Spleen (tissue), 11 donors: ENCODE measurements around the gene SNCA. TPM values are rescaled to one million over a fixed set of nuclear protein-coding genes. Genes with fewer than 3 reads are reported as not detected.

ENCODE experiments used
- DNase-seq: peaks from one replicate; pipeline ENCODE4 v3.0.0-alpha.2; 2020
- H3K27ac ChIP-seq, 8 donors: fragments of 200-600 bp; sonication (generic) in 7 of 8; 1 replicate in 4 of 8; 2 replicates in 4 of 8; pipeline versions ENCODE4 v1.5.0 to v1.8.0; 2016 to 2021; ENCODE audit warnings: inconsistent platforms in 4 of 8, mild to moderate bottlenecking in 4 of 8, moderate library complexity in 1 of 8
- H3K27me3 ChIP-seq, 7 donors: fragments of 200-600 bp; sonication (generic) in 6 of 7; replicated peaks in 1 of 7; 1 replicate in 4 of 7; 2 replicates in 3 of 7; pipeline versions ENCODE4 v1.5.0 to v1.8.0; 2016 to 2021; ENCODE audit warnings: inconsistent platforms in 3 of 7, mild to moderate bottlenecking in 1 of 7
- H3K36me3 ChIP-seq, 6 donors: fragments of 200-600 bp; sonication (generic) in 5 of 6; 1 replicate in 4 of 6; 2 replicates in 2 of 6; pipeline versions ENCODE4 v1.5.0 to v1.8.0; 2016 to 2021; ENCODE audit warnings: inconsistent platforms in 2 of 6
- H3K4me1 ChIP-seq, 6 donors: fragments of 200-600 bp; sonication (generic) in 5 of 6; 1 replicate in 3 of 6; 2 replicates in 3 of 6; pipeline versions ENCODE4 v1.5.0 to v1.8.0; 2016 to 2021; ENCODE audit warnings: inconsistent platforms in 3 of 6
- H3K4me3 ChIP-seq, 8 donors: fragments of 200-600 bp; sonication (generic) in 7 of 8; 1 replicate in 4 of 8; 2 replicates in 4 of 8; pipeline versions ENCODE4 v1.5.0 to v1.8.0; 2016 to 2021; ENCODE audit warnings: inconsistent platforms in 4 of 8, mild to moderate bottlenecking in 4 of 8, moderate library complexity in 2 of 8
- H3K9me3 ChIP-seq, 8 donors: fragments of 200-600 bp; sonication (generic) in 7 of 8; 1 replicate in 4 of 8; 2 replicates in 4 of 8; pipeline versions ENCODE4 v1.5.0 to v1.8.0; 2016 to 2021; ENCODE audit warnings: inconsistent platforms in 4 of 8
- CTCF ChIP-seq, 11 experiments: fragments of 200-600 bp in 7 of 11; fragments of 450-650 bp in 4 of 11; sonication (generic) in 4 of 11; IDR thresholded peaks in 8 of 11; conservative IDR thresholded peaks in 3 of 11; 1 replicate in 7 of 11; 2 replicates in 4 of 11; pipeline versions ENCODE4 v1.4.0 to v1.8.0; 2016 to 2021; ENCODE audit warnings: antibody characterized with exemption in 11 of 11, inconsistent platforms in 4 of 11, mild to moderate bottlenecking in 1 of 11
- POLR2A ChIP-seq, 3 donors: fragments of 450-650 bp; IDR thresholded peaks; one replicate each; pipeline ENCODE4 v1.5.1; 2017; ENCODE audit warnings: antibody characterized with exemption in 3 of 3, mild to moderate bottlenecking in 1 of 3
- POLR2AphosphoS5 ChIP-seq, 3 donors: sonication (generic); formaldehyde crosslinking; IDR thresholded peaks; one replicate each; pipeline ENCODE4 v1.5.1; 2017; ENCODE audit warnings: antibody characterized with exemption in 3 of 3
- WGBS, 5 donors: extraction: QIAGEN DNeasy Blood & Tissue Kit in 3 of 5; methylation state at CpG; one replicate each; pipeline versions ENCODE4 v1.1.5 to v1.1.7; 2013 to 2018; 5-methylcytosine and 5-hydroxymethylcytosine counted together
- intact Hi-C: fragments of 100-400 bp; cut with DNase I; formaldehyde crosslinking; loops from one replicate; pipeline ENCODE4 v1.15.0; 2023; ENCODE audit warnings: low total_unique reads
- polyA plus RNA-seq, 3 donors: library from polyadenylated mRNA; stranded (reverse); fragments of 200-250 nt; gene quantifications; one replicate each; pipeline ENCODE4 v1.2.1, GENCODE V29; 2013
- total RNA-seq, 7 donors: library from RNA; depleted of rRNA in 3 of 7; stranded (reverse); fragments of >200 nt in 3 of 7; fragmentation: NEBNext Ultra II Directional in 4 of 7; extraction: Animal tissue kit (Norgen Biotek cat#: 25700) in 4 of 7; gene quantifications; one replicate each; pipeline versions ENCODE4 v1.1.0 to v1.2.1, GENCODE V29; 2016 to 2021
- donor health status: healthy with polysubstance abuse.
- donor health status: DM: no; HTN: no; CAD: no; lungs with moderate emphysema.
- donor health status: DM: no; HTN: no; CAD: no.
- donor health status: Bipolar disorder and iron deficiency.
- donor health status: healthy.
- donor health status: DM: no; HTN: no; CAD: no.
- donor health status: DM: yes; HTN: yes; CAD: no.

Gene SNCA
- total and polyA plus RNA-seq, 10 donors, result 1.7 to 86.5 (median 10.4) TPM

GRCh38 chr4:89805297-89805696, 31.7 kb downstream of the SNCA start:
- TF ChIP-seq POLR2AphosphoS5 (IDR thresholded peaks at IDR 0.05) (no peak), POLR2A (IDR thresholded peaks at IDR 0.05) (no peak), CTCF (IDR thresholded peaks at IDR 0.05 in 8 of 11, conservative IDR thresholded peaks at IDR 0.05 in 3 of 11) (no peak)
- 66 to 81% (median 71%) methylated on average over 2 of the region's 2 CpGs for WGBS, 5 donors
- H3K36me3 ChIP-seq, result no peaks in the 10 kb centered on the region
- no peak overlapping the region for H3K27ac ChIP-seq
- intact Hi-C loops, result no loop called here
- H3K4me3 ChIP-seq, result no peak overlapping the region
- H3K27me3 ChIP-seq, result no peaks in the 10 kb centered on the region
- H3K9me3 ChIP-seq, result no peaks in the 10 kb centered on the region
- DNase-seq, result no peak
- H3K4me1 ChIP-seq, result no peaks in the 10 kb centered on the region

DNA sequence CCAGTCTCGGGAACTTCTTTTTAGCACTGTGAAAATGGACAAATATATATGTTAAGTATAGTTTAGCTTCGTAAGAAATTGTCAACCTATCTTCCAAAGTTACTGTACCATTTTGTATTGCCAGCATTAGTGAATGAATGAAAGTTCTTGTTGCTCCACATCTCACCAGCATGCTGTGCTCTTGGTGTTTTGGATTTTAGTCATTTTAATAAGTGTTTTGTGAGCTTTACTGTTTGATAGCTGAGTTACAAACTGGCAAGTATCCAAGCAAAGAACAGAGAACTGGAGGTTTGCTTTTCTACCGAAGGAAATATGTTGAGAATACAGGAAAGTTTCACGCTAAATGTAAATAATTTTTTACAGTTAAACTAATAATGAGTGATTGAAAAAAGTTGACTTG, 33.0 kb downstream of the SNCA start:
- intact Hi-C loops, result no loop called here
- no peak for TF ChIP-seq CTCF (IDR thresholded peaks at IDR 0.05 in 8 of 11, conservative IDR thresholded peaks at IDR 0.05 in 3 of 11)
- Histone ChIP-seq H3K36me3 (no peaks in the 10 kb centered on the region), H3K27me3 (no peaks in the 10 kb centered on the region), H3K4me1 (no peaks in the 10 kb centered on the region), H3K4me3 (no peak overlapping the region), H3K9me3 (no peaks in the 10 kb centered on the region), H3K27ac (no peak overlapping the region)
- DNase-seq, result no peak
- WGBS, 5 donors, result 89 to 97% (median 91%) methylated on average over 4 of the region's 4 CpGs

GRCh38 chr4:89803036-89803435, 33.9 kb downstream of the SNCA start:
- no peak overlapping the region for H3K4me3 ChIP-seq
- H3K4me1 ChIP-seq, result no peaks in the 10 kb centered on the region
- no peaks in the 10 kb centered on the region for H3K36me3 ChIP-seq
- no peak overlapping the region for H3K27ac ChIP-seq
- intact Hi-C loops, result no loop called here
- H3K9me3 ChIP-seq, result no peaks in the 10 kb centered on the region
- WGBS, 5 donors, result 89 to 100% (median 94%) methylated on average over 1 of the region's 1 CpG
- H3K27me3 ChIP-seq, result no peaks in the 10 kb centered on the region
- no peak for DNase-seq
- no peak for TF ChIP-seq POLR2A (IDR thresholded peaks at IDR 0.05)
- TF ChIP-seq CTCF (IDR thresholded peaks at IDR 0.05 in 8 of 11, conservative IDR thresholded peaks at IDR 0.05 in 3 of 11), result no peak
- TF ChIP-seq POLR2AphosphoS5 (IDR thresholded peaks at IDR 0.05), result no peak

DNA sequence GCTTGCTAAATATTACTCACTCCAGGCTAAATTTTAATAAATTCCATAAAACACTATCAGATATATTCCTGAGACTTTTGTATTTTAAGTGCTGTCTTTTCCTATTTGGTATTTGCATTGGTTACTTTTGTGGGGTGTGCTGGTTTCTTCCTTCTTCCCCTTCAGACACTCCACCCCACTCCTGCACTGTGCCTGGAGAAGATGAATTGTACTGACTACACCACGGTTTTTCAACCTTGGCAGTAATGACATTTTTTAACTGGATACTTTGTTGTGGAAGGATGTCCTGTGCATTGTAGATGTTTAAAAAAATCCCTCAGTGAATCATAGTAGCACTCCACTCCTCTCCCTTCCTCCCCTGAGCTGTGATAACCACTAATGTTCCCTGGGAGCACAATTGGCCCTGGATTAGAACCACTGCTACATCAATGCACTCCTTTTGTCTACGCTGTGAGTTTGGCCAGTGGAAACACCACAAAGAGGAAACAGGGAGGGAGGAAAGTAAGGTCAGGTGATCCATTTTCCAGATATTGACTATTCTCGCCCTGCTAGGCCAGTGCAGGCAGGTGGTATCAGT, 36.3 kb downstream of the SNCA start:
- 76 to 87% (median 82%) methylated on average over 3 of the region's 3 CpGs for WGBS, 5 donors
- Histone ChIP-seq H3K4me1 (no peaks in the 10 kb centered on the region), H3K9me3 (no peaks in the 10 kb centered on the region), H3K4me3 (no peak overlapping the region), H3K36me3 (no peaks in the 10 kb centered on the region), H3K27ac (no peak overlapping the region), H3K27me3 (no peaks in the 10 kb centered on the region)
- no peak for DNase-seq
- TF ChIP-seq CTCF (IDR thresholded peaks at IDR 0.05 in 8 of 11, conservative IDR thresholded peaks at IDR 0.05 in 3 of 11) (no peak), POLR2A (IDR thresholded peaks at IDR 0.05) (no peak), POLR2AphosphoS5 (IDR thresholded peaks at IDR 0.05) (no peak)
- intact Hi-C loops, result no loop called here
